ENCODE measurements around the gene PTPRN2. TPM values are rescaled to one million over a fixed set of nuclear protein-coding genes. Genes with fewer than 3 reads are reported as not detected.

PTPRN2 gene
- total RNA-seq, 1 experiment from 2014 or later = 1.1 TPM

DNA sequence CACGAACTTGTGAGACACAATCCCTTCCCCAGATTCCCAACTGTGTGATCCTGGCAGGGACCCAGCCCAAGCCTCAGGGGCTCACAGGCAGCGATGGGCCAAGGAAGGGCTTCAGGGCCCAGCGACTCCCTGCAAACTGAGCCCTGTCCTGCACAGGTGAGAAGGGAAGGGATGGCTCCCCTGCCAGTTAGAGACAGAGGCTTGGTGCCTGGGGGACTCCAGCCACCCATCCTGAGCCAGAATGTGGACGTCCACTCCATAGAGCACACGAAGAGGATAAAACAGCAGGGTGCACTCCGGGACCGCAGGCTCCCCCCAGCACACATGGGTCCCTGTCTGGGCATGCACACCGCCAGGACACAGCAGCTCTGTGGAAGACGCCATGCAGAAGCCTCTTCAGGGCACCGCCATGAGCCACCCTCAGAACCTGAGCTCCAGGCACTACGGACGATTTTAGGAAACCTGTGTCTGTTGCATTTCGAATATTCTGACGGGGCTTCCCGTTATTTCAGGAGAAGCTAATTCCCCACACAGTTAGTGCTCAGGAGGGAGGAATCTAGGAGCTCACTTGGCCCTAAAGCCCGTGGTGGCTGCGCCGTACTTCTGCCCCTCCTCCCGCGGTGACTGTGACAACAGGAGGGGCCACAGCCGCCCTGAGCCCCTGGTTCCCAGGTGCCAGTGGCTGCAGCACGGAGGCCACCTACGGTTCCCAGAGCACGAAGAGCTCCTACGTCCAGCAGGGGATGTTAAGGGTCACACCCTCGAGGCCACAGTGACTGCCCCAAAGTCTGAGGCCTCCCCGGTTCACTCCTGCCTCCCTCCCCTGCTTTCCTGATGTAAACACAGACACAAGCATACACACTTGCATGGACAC is 326.0 kb downstream of the PTPRN2 start:
- Histone ChIP-seq H3K4me1 (ENCODE audit: control insufficient read depth, insufficient read depth, low read length) (no peaks in the 10 kb centered on the region), H3K27me3 (ENCODE audit: control insufficient read depth, insufficient read depth, low read length) (peaks cover 2% of the 10 kb centered on the region; the same call in 1 of the 2 replicates), H3K36me3 (ENCODE audit: control insufficient read depth, insufficient read depth, low read length) (no peaks in the 10 kb centered on the region; the same call in 1 of the 2 replicates), H3K4me3 (ENCODE audit: low read depth in 2 of 2, low read length in 2 of 2) (no peak overlapping the region), H3K9me3 (ENCODE audit: control insufficient read depth, insufficient read depth, low read depth, low read length) (no peaks in the 10 kb centered on the region), H3K27ac (ENCODE audit: low read length) (no peak overlapping the region)
- DNase-seq (ENCODE audit: low read depth, low spot score) (no peak), ATAC-seq (no peak)
- in situ Hi-C loops (cut with HindIII; ENCODE audit: low pct_unique_long_range_greater_than_20kb, low sequenced_read_pairs) = no loop called here
- ChIA-PET POLR2A (no interaction called here), CTCF (no interaction called here)
- BruUV-seq (replicated peaks) = no TSS peak
- intact Hi-C loops (cut with micrococcal nuclease; ENCODE audit: unreplicated experiment) = no loop called here
- TF ChIP-seq SIN3A (IDR thresholded peaks at IDR 0.05; ENCODE audit: borderline replicate concordance, insufficient read depth, low read depth, low read length) (no peak), CTCF (IDR thresholded peaks at IDR 0.05) (no peak), REST (IDR thresholded peaks at IDR 0.05; ENCODE audit: insufficient read depth in 1 of 2, low read depth in 2 of 2, low read length in 1 of 2) (no peak)

DNA sequence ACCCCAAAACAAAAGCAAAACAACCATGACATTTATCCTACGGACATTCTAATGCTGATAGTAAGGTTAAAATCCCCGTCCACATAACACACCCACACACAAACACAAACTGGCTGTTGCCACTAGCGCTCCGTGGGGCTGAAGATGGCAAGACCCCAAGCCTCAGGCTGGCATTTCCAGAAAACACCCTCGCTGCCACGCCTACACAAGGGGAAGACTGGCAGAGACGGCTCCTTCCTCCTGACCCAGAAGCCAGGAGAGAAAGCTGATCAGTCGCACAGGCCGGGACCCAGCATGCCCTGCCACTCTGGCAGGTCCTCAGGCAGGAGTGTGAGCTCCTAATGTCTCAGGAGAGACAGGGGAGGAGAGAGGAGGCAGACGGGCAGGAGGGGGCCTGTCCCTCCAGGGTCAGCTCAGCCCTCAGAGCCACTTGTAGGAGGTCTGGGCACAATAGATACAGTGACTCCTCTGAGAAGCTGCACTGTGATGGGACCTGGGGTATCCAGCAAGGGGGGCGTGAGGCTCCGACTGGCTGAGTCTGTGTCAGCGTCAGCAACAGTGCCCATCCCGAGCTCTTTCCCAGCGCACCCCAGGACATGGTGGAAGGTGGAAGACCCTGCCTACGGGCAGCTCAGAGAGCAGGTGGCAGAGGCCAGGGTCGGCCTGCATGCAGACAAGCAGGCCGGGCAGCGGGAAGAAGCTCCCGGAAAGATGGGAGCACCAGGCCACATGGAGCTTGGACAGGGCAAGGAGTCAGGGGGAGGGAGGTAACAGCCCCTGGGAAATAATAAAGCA is 326.9 kb downstream of the PTPRN2 start:
- H3K9me3 ChIP-seq (ENCODE audit: control insufficient read depth, insufficient read depth, low read depth, low read length) = no peaks in the 10 kb centered on the region
- H3K4me1 ChIP-seq (ENCODE audit: control insufficient read depth, insufficient read depth, low read length) = no peaks in the 10 kb centered on the region
- TF ChIP-seq CTCF (IDR thresholded peaks at IDR 0.05) (no peak), SIN3A (IDR thresholded peaks at IDR 0.05; ENCODE audit: borderline replicate concordance, insufficient read depth, low read depth, low read length) (no peak), POLR2AphosphoS5 (IDR thresholded peaks at IDR 0.05; ENCODE audit: low read depth, low read length) (no peak), TCF7L2 (IDR thresholded peaks at IDR 0.05; ENCODE audit: low read depth, low read length) (no peak), REST (IDR thresholded peaks at IDR 0.05; ENCODE audit: insufficient read depth in 1 of 2, low read depth in 2 of 2, low read length in 1 of 2) (no peak)
- no TSS peak for BruUV-seq (replicated peaks)
- intact Hi-C loops (cut with micrococcal nuclease; ENCODE audit: unreplicated experiment) (no loop called here), in situ Hi-C loops (cut with HindIII; ENCODE audit: low pct_unique_long_range_greater_than_20kb, low sequenced_read_pairs) (no loop called here)
- ATAC-seq (no peak), DNase-seq (ENCODE audit: low read depth, low spot score) (no peak)
- CTCF ChIA-PET = no interaction called here
- POLR2A ChIA-PET = no interaction called here
- H3K27ac ChIP-seq (ENCODE audit: low read length) = no peak overlapping the region
- no peak overlapping the region for H3K4me3 ChIP-seq (ENCODE audit: low read depth in 2 of 2, low read length in 2 of 2)
- H3K27me3 ChIP-seq (ENCODE audit: control insufficient read depth, insufficient read depth, low read length) = peaks cover 2% of the 10 kb centered on the region; the same call in 1 of the 2 replicates
- no peaks in the 10 kb centered on the region; the same call in 1 of the 2 replicates for H3K36me3 ChIP-seq (ENCODE audit: control insufficient read depth, insufficient read depth, low read length)
